Astrocyte (in vitro differentiated cells and primary cell): ENCODE results near the gene PIGZ. TPM values are rescaled to one million over a fixed set of nuclear protein-coding genes. Genes with fewer than 3 reads are reported as not detected.
A peak's percentile ranks its signal among the peaks of the same experiment; 100 is the strongest.
"Not testable (repeated sequence)": the region's sequence is repeated elsewhere in the genome, so short reads cannot be mapped to it uniquely, and the experiment has no call there.

Experiments
- DNase-seq: peaks from one replicate; pipeline ENCODE4 v3.0.0-alpha.2; 2010; ENCODE audit warnings: low read depth
- FAIRE-seq: peaks from 2 replicates; lab custom pipeline; 2011; peaks lifted over from hg19 to GRCh38; lab: Jason Lieb, UNC
- H2AFZ ChIP-seq: 2 replicates; pipeline ENCODE4 v1.6.0; 2012; ENCODE audit warnings: low read depth, low read length, inconsistent platforms
- H3K27ac ChIP-seq: 2 replicates; pipeline ENCODE4 v1.5.1; 2011; ENCODE audit warnings: low read depth, low read length, inconsistent platforms
- H3K27me3 ChIP-seq: 2 replicates; pipeline ENCODE4 v1.6.0; 2011; ENCODE audit warnings: low read length, inconsistent platforms; ENCODE audit not compliant: insufficient read depth
- H3K36me3 ChIP-seq: 2 replicates; pipeline ENCODE4 v1.5.1; 2011; ENCODE audit warnings: low read length, inconsistent platforms; ENCODE audit not compliant: insufficient read depth
- H3K4me1 ChIP-seq: 2 replicates; pipeline ENCODE4 v1.5.1; 2011; ENCODE audit warnings: low read length, inconsistent platforms; ENCODE audit not compliant: insufficient read depth
- H3K4me2 ChIP-seq: 2 replicates; pipeline ENCODE4 v1.6.0; 2012; ENCODE audit warnings: low read length, inconsistent platforms
- H3K4me3 ChIP-seq: 2 replicates; pipeline ENCODE4 v1.5.1; 2011; ENCODE audit warnings: low read depth, mild to moderate bottlenecking, low read length, inconsistent platforms; ENCODE audit not compliant: insufficient read depth
- H3K79me2 ChIP-seq: 2 replicates; pipeline ENCODE4 v1.6.0; 2012; ENCODE audit warnings: mild to moderate bottlenecking, low read length, inconsistent platforms; ENCODE audit not compliant: insufficient read depth
- H3K9ac ChIP-seq: 2 replicates; pipeline ENCODE4 v1.6.0; 2012; ENCODE audit warnings: mild to moderate bottlenecking, low read length, inconsistent platforms
- H3K9me3 ChIP-seq: 2 replicates; pipeline ENCODE4 v1.5.1; 2012; ENCODE audit warnings: low read depth, mild to moderate bottlenecking, low read length, inconsistent platforms; ENCODE audit not compliant: insufficient read depth
- H4K20me1 ChIP-seq: 2 replicates; pipeline ENCODE4 v1.6.0; 2012; ENCODE audit warnings: low read length, inconsistent platforms; ENCODE audit not compliant: insufficient read depth
- H3K27ac Mint-ChIP-seq: one replicate; pipeline ENCODE4 v1.8.0; 2021; ENCODE audit warnings: mild to moderate bottlenecking, mixed read lengths; ENCODE audit not compliant: unreplicated experiment
- H3K27me3 Mint-ChIP-seq: one replicate; pipeline ENCODE4 v1.8.0; 2021; ENCODE audit warnings: low read depth, mixed read lengths; ENCODE audit not compliant: unreplicated experiment
- H3K36me3 Mint-ChIP-seq: one replicate; pipeline ENCODE4 v1.8.0; 2021; ENCODE audit warnings: low read depth, mixed read lengths; ENCODE audit not compliant: unreplicated experiment
- H3K4me1 Mint-ChIP-seq: one replicate; pipeline ENCODE4 v1.8.0; 2021; ENCODE audit warnings: low read depth, mixed read lengths; ENCODE audit not compliant: unreplicated experiment
- H3K4me3 Mint-ChIP-seq: one replicate; pipeline ENCODE4 v1.8.0; 2021; ENCODE audit warnings: mild to moderate bottlenecking, moderate library complexity, mixed read lengths; ENCODE audit not compliant: unreplicated experiment
- H3K9me3 Mint-ChIP-seq: one replicate; pipeline ENCODE4 v1.8.0; 2021; ENCODE audit warnings: mild to moderate bottlenecking, mixed read lengths; ENCODE audit not compliant: unreplicated experiment
- EZH2 ChIP-seq: IDR thresholded peaks from 2 replicates; pipeline ENCODE4 v1.6.1; 2012; ENCODE audit warnings: mild to moderate bottlenecking, low read length, inconsistent platforms; ENCODE audit not compliant: insufficient read depth
- total RNA-seq: library from RNA; stranded (reverse); gene quantifications from 2 replicates; pipeline ENCODE4 v1.2.1, GENCODE V29; 2021
- TF ChIP-seq, protein P1 (sequence below): IDR thresholded peaks from 2 replicates; pipeline ENCODE4 v1.5.1; 2011; ENCODE audit warnings: low read depth, mild to moderate bottlenecking, inconsistent platforms, low read length, moderate library complexity; ENCODE audit not compliant: insufficient read depth

PIGZ gene
- total RNA-seq, 1 donor from 2014 or later = 0.54 TPM

DNA sequence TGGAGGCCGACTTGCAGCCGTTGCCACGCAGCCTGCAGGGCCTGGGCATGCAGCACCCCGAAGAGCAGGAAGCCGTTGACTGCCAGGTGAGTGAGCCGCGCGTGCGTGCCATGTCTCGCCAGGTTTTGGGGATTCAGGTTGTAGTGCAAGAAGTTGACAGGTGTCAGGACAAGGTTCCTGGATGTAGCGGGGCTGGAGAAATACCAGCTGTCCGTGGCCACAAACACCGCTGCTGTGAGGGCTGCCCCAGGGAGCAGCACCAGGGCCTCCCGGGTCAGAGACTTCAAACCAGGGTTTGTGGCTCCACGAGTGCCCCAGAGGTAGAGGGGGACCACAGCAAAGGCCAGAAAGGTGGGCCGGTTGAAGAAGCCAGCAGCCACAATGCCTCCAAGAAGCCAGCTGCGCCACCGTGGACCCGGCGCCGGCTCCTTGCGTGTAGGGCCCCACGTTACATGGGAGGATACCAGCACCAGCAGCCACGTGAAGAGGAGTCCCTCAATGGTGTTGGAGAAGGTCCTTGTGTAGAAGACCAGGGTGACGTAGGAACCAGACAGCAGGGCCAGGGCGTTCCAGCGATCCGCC is 20.7 kb downstream of the PIGZ start:
- DNase-seq (no peak), FAIRE-seq (no peak)
- Mint-ChIP-seq H3K27me3 (peaks cover 24% of the 10 kb centered on the region), H3K4me3 (no peak overlapping the region), H3K27ac (no peak overlapping the region), H3K4me1 (peaks cover 10% of the 10 kb centered on the region), H3K9me3 (no peaks in the 10 kb centered on the region), H3K36me3 (peaks cover 2% of the 10 kb centered on the region)
- no peak overlapping the region for H3K27ac ChIP-seq
- H2AFZ ChIP-seq = peak overlapping the region; percentile 34
- H3K4me3 ChIP-seq = no peak overlapping the region
- H3K9me3 ChIP-seq = no peaks in the 10 kb centered on the region
- H3K4me2 ChIP-seq = no peak overlapping the region
- TF ChIP-seq EZH2 = no peak
- TF ChIP-seq, protein P1, sequence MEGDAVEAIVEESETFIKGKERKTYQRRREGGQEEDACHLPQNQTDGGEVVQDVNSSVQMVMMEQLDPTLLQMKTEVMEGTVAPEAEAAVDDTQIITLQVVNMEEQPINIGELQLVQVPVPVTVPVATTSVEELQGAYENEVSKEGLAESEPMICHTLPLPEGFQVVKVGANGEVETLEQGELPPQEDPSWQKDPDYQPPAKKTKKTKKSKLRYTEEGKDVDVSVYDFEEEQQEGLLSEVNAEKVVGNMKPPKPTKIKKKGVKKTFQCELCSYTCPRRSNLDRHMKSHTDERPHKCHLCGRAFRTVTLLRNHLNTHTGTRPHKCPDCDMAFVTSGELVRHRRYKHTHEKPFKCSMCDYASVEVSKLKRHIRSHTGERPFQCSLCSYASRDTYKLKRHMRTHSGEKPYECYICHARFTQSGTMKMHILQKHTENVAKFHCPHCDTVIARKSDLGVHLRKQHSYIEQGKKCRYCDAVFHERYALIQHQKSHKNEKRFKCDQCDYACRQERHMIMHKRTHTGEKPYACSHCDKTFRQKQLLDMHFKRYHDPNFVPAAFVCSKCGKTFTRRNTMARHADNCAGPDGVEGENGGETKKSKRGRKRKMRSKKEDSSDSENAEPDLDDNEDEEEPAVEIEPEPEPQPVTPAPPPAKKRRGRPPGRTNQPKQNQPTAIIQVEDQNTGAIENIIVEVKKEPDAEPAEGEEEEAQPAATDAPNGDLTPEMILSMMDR = no peak
- H3K9ac ChIP-seq = no peak overlapping the region
- H3K4me1 ChIP-seq = peaks cover 8% of the 10 kb centered on the region
- H4K20me1 ChIP-seq = peaks cover 8% of the 10 kb centered on the region
- peaks cover 2% of the 10 kb centered on the region for H3K27me3 ChIP-seq
- H3K36me3 ChIP-seq = no peaks in the 10 kb centered on the region
- H3K79me2 ChIP-seq = peaks cover 15% of the 10 kb centered on the region

DNA sequence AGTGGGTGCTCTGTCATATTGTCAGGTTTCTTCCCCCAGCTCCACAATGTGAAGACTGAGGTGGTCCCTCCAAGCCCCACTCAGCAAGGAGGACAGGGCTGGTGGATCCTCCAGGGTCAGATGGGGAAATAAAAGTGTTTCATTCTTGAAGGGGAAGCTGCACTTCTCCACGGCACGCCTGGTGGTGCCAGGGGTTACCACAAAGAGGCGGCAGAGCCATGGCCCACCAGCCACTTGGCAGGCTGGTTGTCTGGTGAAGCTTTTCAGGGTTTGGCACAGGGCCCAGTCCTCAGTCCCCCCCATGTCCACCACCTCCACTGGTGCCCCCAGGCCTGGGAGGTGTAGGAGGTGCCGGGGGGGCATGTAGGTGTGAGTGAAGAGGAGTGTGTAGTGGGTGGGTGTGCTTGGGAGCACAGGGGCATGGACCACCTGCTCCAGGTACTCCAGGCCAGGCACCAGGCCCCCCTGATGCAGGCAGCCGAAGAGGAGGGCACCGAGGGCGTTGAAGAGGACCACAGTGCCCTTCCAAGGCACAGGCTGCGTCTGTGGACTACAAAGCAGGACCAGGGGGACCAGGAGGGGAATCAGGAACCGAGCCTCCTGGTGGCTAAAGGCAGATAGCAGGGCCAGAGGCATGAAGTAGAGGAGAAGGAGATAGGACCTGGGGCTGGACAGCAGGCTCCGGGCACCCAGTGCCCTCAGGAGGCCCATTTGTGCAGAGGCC is 21.3 kb downstream of the PIGZ start:
- peaks cover 10% of the 10 kb centered on the region for H3K4me1 Mint-ChIP-seq
- TF ChIP-seq, protein P1 = no peak
- no peak for TF ChIP-seq EZH2
- H3K4me2 ChIP-seq = no peak overlapping the region
- peaks cover 21% of the 10 kb centered on the region for H3K27me3 Mint-ChIP-seq
- no peaks in the 10 kb centered on the region for H3K36me3 ChIP-seq
- DNase-seq = no peak
- H3K9me3 ChIP-seq = no peaks in the 10 kb centered on the region
- peaks cover 2% of the 10 kb centered on the region for H3K36me3 Mint-ChIP-seq
- no peak overlapping the region for H3K27ac ChIP-seq
- H3K27ac Mint-ChIP-seq = no peak overlapping the region
- peaks cover 20% of the 10 kb centered on the region for H3K79me2 ChIP-seq
- H3K4me1 ChIP-seq = peaks cover 8% of the 10 kb centered on the region
- H3K4me3 Mint-ChIP-seq = no peak overlapping the region
- peaks cover 8% of the 10 kb centered on the region for H4K20me1 ChIP-seq
- no peak overlapping the region for H3K4me3 ChIP-seq
- H3K27me3 ChIP-seq = no peaks in the 10 kb centered on the region
- no peak overlapping the region for H3K9ac ChIP-seq
- H2AFZ ChIP-seq = no peak overlapping the region
- H3K9me3 Mint-ChIP-seq = no peaks in the 10 kb centered on the region
- FAIRE-seq = no peak

DNA sequence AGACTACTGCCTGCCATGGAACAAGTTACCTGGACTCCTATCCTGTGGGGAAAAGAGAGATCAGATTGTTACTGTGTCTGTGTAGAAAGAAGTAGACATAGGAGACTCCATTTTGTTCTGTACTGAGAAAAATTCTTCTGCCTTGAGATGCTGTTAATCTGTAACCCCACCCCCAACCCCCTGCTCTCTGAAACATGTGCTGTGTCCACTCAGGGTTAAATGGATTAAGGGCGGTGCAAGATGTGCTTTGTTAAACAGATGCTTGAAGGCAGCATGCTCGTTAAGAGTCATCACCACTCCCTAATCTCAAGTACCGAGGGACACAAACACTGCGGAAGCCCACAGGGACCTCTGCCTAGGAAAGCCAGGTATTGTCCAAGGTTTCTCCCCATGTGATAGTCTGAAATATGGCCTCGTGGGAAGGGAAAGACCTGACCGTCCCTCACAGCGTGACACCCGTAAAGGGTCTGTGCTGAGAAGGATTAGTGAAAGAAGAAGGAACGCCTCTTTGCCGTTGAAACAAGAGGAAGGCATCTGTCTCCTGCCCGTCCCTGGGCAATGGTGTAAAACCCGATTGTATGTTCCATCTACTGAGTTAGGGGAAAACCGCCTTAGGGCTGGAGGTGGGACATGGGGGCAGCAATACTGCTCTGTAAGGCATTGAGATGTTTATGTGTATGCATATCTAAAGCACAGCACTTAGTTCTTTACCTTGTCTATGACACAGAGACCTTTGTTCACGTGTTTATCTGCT is 24.4 kb downstream of the PIGZ start:
- H3K27ac Mint-ChIP-seq = peak overlapping the region; percentile 91
- not testable (repeated sequence) for H3K36me3 Mint-ChIP-seq, H3K9ac ChIP-seq, FAIRE-seq, H3K9me3 ChIP-seq, H3K27me3 ChIP-seq, H3K27me3 Mint-ChIP-seq, H3K9me3 Mint-ChIP-seq, H2AFZ ChIP-seq, H3K4me3 ChIP-seq, H3K36me3 ChIP-seq, H3K27ac ChIP-seq, DNase-seq
- H4K20me1 ChIP-seq = peaks cover 23% of the 10 kb centered on the region
- peak overlapping the region; percentile 93 for H3K4me3 Mint-ChIP-seq
- peaks cover 20% of the 10 kb centered on the region for H3K4me1 Mint-ChIP-seq
- H3K4me2 ChIP-seq = peak overlapping the region; percentile 86
- peaks cover 19% of the 10 kb centered on the region for H3K4me1 ChIP-seq
- H3K79me2 ChIP-seq = peaks cover 51% of the 10 kb centered on the region
